GM23338 (cell line): ENCODE results near the gene DDX39A. TPM values are rescaled to one million over a fixed set of nuclear protein-coding genes. Genes with fewer than 3 reads are reported as not detected.
A peak's percentile ranks its signal among the peaks of the same experiment; 100 is the strongest.

Experiments
- ATAC-seq: fragments of 200-7000 bp; cut with Tn5 transposase; 3 replicates; pipeline ENCODE4 v1.9.1; 2020
- DNase-seq: peaks from one replicate; pipeline ENCODE4 v3.0.0-alpha.2; 2015; ENCODE audit warnings: low spot score
- H2AFZ ChIP-seq: fragments of 200-600 bp; sonication (generic); 2 replicates; pipeline ENCODE4 v1.8.0; 2016; ENCODE audit warnings: antibody characterized with exemption, mild to moderate bottlenecking, moderate library complexity
- H3F3A ChIP-seq: fragments of 200-600 bp; sonication (generic); replicated peaks from 2 replicates; pipeline ENCODE4 v1.8.0; 2017; ENCODE audit warnings: antibody characterized with exemption, mixed run types, low read depth
- H3K27ac ChIP-seq: fragments of 200-600 bp; sonication (generic); 2 replicates; pipeline ENCODE4 v1.6.1; 2016; ENCODE audit warnings: low read depth
- H3K27me3 ChIP-seq: fragments of 200-600 bp; sonication (generic); 2 replicates; pipeline ENCODE4 v1.8.0; 2016; ENCODE audit warnings: mild to moderate bottlenecking, mixed run types, moderate library complexity; ENCODE audit not compliant: insufficient read depth
- H3K36me3 ChIP-seq: fragments of 200-600 bp; sonication (generic); 2 replicates; pipeline ENCODE4 v1.8.0; 2016; ENCODE audit warnings: mild to moderate bottlenecking; ENCODE audit not compliant: insufficient read depth
- H3K4me1 ChIP-seq: fragments of 200-600 bp; sonication (generic); 2 replicates; pipeline ENCODE4 v1.8.0; 2016; ENCODE audit warnings: mild to moderate bottlenecking, moderate library complexity; ENCODE audit not compliant: insufficient read depth
- H3K4me2 ChIP-seq: fragments of 200-600 bp; sonication (generic); 2 replicates; pipeline ENCODE4 v1.7.1; 2017; ENCODE audit warnings: mixed run types
- H3K4me3 ChIP-seq: fragments of 200-600 bp; sonication (generic); 2 replicates; pipeline ENCODE4 v1.6.1; 2016; ENCODE audit warnings: mixed run types
- H3K79me2 ChIP-seq: fragments of 200-600 bp; sonication (generic); replicated peaks from 2 replicates; pipeline ENCODE4 v1.8.0; 2017; ENCODE audit warnings: mild to moderate bottlenecking; ENCODE audit not compliant: insufficient read depth
- H3K9me2 ChIP-seq: fragments of 200-600 bp; sonication (generic); 2 replicates; pipeline ENCODE4 v1.8.0; 2017; ENCODE audit not compliant: insufficient read depth
- H4K20me1 ChIP-seq: fragments of 200-600 bp; sonication (generic); replicated peaks from 2 replicates; pipeline ENCODE4 v1.8.0; 2017; ENCODE audit warnings: mild to moderate bottlenecking; ENCODE audit not compliant: insufficient read depth
- H3K27ac Mint-ChIP-seq: 2 replicates; pipeline ENCODE4 v1.8.0; 2020; ENCODE audit warnings: inconsistent platforms, mild to moderate bottlenecking, moderate library complexity, mixed read lengths
- H3K27me3 Mint-ChIP-seq: 3 replicates; pipeline ENCODE4 v1.8.0; 2022; ENCODE audit warnings: low read depth, mild to moderate bottlenecking, moderate library complexity, mixed read lengths, inconsistent platforms; ENCODE audit not compliant: insufficient read depth, poor library complexity
- H3K36me3 Mint-ChIP-seq: 3 replicates; pipeline ENCODE4 v1.8.0; 2021; ENCODE audit warnings: low read depth, mild to moderate bottlenecking, inconsistent platforms, moderate library complexity, mixed read lengths
- H3K4me1 Mint-ChIP-seq: 3 replicates; pipeline ENCODE4 v1.8.0; 2020; ENCODE audit warnings: mild to moderate bottlenecking, inconsistent platforms, mixed read lengths
- H3K4me3 Mint-ChIP-seq: 3 replicates; pipeline ENCODE4 v1.8.0; 2021; ENCODE audit warnings: moderate library complexity, mild to moderate bottlenecking, inconsistent platforms, mixed read lengths
- H3K9me3 Mint-ChIP-seq: 3 replicates; pipeline ENCODE4 v1.8.0; 2020; ENCODE audit warnings: moderate library complexity, mild to moderate bottlenecking, inconsistent platforms, mixed read lengths
- CREB1 ChIP-seq: fragments of 250-450 bp; sonication (Bioruptor Pico); IDR thresholded peaks from 2 replicates; pipeline ENCODE4 v1.5.0; 2020; ENCODE audit warnings: low read depth, mild to moderate bottlenecking, moderate library complexity
- EZH2 ChIP-seq: fragments of 200-600 bp; sonication (generic); IDR thresholded peaks from one replicate; pipeline ENCODE4 v1.8.0; 2017; ENCODE audit warnings: antibody characterized with exemption, mild to moderate bottlenecking, low read depth; ENCODE audit not compliant: unreplicated experiment
- EZH2phosphoT487 ChIP-seq: fragments of 200-600 bp; sonication (generic); IDR thresholded peaks from one replicate; pipeline ENCODE4 v1.8.1; 2018; ENCODE audit warnings: antibody characterized with exemption; ENCODE audit not compliant: unreplicated experiment
- JUNB ChIP-seq: IDR thresholded peaks from one replicate; pipeline ENCODE4 v1.6.1; 2016; ENCODE audit warnings: antibody characterized with exemption; ENCODE audit not compliant: unreplicated experiment
- NANOG ChIP-seq: IDR thresholded peaks from 2 replicates; pipeline ENCODE4 v1.6.1; 2016; ENCODE audit warnings: antibody characterized with exemption, borderline replicate concordance
- POLR2AphosphoS5 ChIP-seq: IDR thresholded peaks from 2 replicates; pipeline ENCODE4 v1.6.1; 2016; ENCODE audit warnings: antibody characterized with exemption, low read depth
- STAT1 ChIP-seq: IDR thresholded peaks from one replicate; pipeline ENCODE4 v1.6.1; 2016; ENCODE audit warnings: antibody characterized with exemption; ENCODE audit not compliant: unreplicated experiment
- ZNF114 ChIP-seq: fragments of 250-450 bp; sonication (Bioruptor Pico); IDR thresholded peaks from 2 replicates; pipeline ENCODE4 v1.5.0; 2020; ENCODE audit warnings: mild to moderate bottlenecking, moderate library complexity
- ZNF331 ChIP-seq: fragments of 250-450 bp; sonication (Bioruptor Pico); IDR thresholded peaks from 2 replicates; pipeline ENCODE4 v1.5.0; 2020; ENCODE audit warnings: low read depth, mild to moderate bottlenecking, moderate library complexity
- polyA plus RNA-seq: library from polyadenylated mRNA; unstranded; fragments of >200 nt; fragmentation: Nextera tagmentation; extraction: Ambion mirVana; gene quantifications from 2 replicates; pipeline ENCODE4 v1.2.1, GENCODE V29; 2016
- total RNA-seq: library from RNA; depleted of rRNA; stranded (reverse); fragments of >200 nt; shearing (Covaris generic); gene quantifications from 2 replicates; pipeline ENCODE4 v1.2.3, GENCODE V29; 2014
- TF ChIP-seq, protein P1 (sequence below), 2 experiments: fragments of 200-600 bp in 1 of 2; sonication (generic) in 1 of 2; conservative IDR thresholded peaks; 2 replicates each; pipeline versions ENCODE4 v1.5.1 to v1.6.1; 2016 to 2017; ENCODE audit warnings: antibody characterized with exemption in 2 of 2, low read depth in 2 of 2, mild to moderate bottlenecking in 2 of 2, moderate library complexity in 1 of 2
- TF ChIP-seq, protein P2 (sequence below): IDR thresholded peaks from 2 replicates; pipeline ENCODE4 v1.6.1; 2016; ENCODE audit warnings: antibody characterized with exemption
- TF ChIP-seq, protein P3 (sequence below): IDR thresholded peaks from one replicate; pipeline ENCODE4 v1.6.1; 2018; ENCODE audit warnings: antibody characterized with exemption; ENCODE audit not compliant: unreplicated experiment
- TF ChIP-seq, protein P4 (sequence below): fragments of 250-450 bp; sonication (Bioruptor Pico); IDR thresholded peaks from 2 replicates; pipeline ENCODE4 v1.5.0; 2020; ENCODE audit warnings: mild to moderate bottlenecking, moderate library complexity

Gene DDX39A
- total and polyA plus RNA-seq, 2 experiments from 2014 or later = 195 to 196 TPM

DNA sequence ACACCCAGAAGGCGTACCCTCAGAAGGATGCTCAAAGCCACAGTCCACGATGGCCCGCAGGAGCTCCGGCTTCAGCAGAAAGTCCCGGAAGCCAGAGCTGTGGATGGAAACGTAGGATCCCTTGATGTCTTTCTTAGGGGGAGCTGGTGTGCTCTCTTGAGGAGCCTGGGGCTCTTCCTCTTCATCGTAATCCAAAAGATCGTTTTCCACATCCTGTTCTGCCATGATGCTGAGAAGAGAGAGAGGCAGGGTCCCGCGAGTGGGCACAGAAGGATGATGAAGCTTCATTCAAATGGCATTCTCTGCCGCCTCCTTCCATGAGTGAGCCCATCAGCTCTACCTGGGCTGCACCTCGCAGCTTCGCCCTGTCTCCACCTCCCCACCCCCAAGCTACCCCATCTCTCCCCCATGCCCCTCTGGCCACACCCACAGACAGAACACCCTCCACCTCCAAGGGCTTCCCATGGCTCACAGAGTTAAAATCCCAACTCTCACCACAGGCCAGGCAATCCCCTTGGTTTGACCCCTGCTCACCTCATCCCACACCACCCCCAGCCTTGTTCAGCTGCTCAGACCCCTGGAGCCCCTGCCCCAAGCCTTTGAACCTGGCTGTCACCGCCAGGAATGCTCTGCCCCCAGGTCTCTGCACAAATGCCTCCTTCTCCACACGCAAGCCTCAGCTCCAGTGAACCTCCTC lies 6.0 kb downstream of the DDX39A start:
- H3F3A ChIP-seq = 0 out of 2 replicates have a peak, but pooled peaks cover 14% of the 10 kb centered on the region
- DNase-seq (no peak), ATAC-seq (no peak)
- Mint-ChIP-seq H3K9me3 (no peaks in the 10 kb centered on the region; the same call in 2 of the 3 replicates), H3K4me1 (peaks cover 29% of the 10 kb centered on the region), H3K27ac (peak overlapping the region; percentile 35; the same call in 1 of the 2 replicates), H3K4me3 (no peak overlapping the region; the same call in 2 of the 3 replicates), H3K36me3 (peaks cover 68% of the 10 kb centered on the region), H3K27me3 (peaks cover 3% of the 10 kb centered on the region)
- H3K27me3 ChIP-seq = no peaks in the 10 kb centered on the region
- peaks cover 56% of the 10 kb centered on the region for H4K20me1 ChIP-seq
- peak overlapping the region; percentile 39; the same call in 1 of the 2 replicates for H3K27ac ChIP-seq
- no peak overlapping the region for H3K4me3 ChIP-seq
- no peaks in the 10 kb centered on the region for H3K9me2 ChIP-seq
- H2AFZ ChIP-seq = no peak overlapping the region
- TF ChIP-seq CREB1 (CRISPR knock-in tag) (no peak), NANOG (no peak), ZNF331 (no peak), EZH2phosphoT487 (no peak), ZNF114 (no peak), JUNB (no peak), STAT1 (no peak), POLR2AphosphoS5 (no peak), EZH2 (no peak)
- TF ChIP-seq, protein P1, sequence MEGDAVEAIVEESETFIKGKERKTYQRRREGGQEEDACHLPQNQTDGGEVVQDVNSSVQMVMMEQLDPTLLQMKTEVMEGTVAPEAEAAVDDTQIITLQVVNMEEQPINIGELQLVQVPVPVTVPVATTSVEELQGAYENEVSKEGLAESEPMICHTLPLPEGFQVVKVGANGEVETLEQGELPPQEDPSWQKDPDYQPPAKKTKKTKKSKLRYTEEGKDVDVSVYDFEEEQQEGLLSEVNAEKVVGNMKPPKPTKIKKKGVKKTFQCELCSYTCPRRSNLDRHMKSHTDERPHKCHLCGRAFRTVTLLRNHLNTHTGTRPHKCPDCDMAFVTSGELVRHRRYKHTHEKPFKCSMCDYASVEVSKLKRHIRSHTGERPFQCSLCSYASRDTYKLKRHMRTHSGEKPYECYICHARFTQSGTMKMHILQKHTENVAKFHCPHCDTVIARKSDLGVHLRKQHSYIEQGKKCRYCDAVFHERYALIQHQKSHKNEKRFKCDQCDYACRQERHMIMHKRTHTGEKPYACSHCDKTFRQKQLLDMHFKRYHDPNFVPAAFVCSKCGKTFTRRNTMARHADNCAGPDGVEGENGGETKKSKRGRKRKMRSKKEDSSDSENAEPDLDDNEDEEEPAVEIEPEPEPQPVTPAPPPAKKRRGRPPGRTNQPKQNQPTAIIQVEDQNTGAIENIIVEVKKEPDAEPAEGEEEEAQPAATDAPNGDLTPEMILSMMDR (conservative IDR thresholded peaks at IDR 0.05; ENCODE audit: low read depth in 2 of 2) = no peak
- TF ChIP-seq, protein P2, sequence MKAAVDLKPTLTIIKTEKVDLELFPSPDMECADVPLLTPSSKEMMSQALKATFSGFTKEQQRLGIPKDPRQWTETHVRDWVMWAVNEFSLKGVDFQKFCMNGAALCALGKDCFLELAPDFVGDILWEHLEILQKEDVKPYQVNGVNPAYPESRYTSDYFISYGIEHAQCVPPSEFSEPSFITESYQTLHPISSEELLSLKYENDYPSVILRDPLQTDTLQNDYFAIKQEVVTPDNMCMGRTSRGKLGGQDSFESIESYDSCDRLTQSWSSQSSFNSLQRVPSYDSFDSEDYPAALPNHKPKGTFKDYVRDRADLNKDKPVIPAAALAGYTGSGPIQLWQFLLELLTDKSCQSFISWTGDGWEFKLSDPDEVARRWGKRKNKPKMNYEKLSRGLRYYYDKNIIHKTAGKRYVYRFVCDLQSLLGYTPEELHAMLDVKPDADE = no peak
- TF ChIP-seq, protein P3, sequence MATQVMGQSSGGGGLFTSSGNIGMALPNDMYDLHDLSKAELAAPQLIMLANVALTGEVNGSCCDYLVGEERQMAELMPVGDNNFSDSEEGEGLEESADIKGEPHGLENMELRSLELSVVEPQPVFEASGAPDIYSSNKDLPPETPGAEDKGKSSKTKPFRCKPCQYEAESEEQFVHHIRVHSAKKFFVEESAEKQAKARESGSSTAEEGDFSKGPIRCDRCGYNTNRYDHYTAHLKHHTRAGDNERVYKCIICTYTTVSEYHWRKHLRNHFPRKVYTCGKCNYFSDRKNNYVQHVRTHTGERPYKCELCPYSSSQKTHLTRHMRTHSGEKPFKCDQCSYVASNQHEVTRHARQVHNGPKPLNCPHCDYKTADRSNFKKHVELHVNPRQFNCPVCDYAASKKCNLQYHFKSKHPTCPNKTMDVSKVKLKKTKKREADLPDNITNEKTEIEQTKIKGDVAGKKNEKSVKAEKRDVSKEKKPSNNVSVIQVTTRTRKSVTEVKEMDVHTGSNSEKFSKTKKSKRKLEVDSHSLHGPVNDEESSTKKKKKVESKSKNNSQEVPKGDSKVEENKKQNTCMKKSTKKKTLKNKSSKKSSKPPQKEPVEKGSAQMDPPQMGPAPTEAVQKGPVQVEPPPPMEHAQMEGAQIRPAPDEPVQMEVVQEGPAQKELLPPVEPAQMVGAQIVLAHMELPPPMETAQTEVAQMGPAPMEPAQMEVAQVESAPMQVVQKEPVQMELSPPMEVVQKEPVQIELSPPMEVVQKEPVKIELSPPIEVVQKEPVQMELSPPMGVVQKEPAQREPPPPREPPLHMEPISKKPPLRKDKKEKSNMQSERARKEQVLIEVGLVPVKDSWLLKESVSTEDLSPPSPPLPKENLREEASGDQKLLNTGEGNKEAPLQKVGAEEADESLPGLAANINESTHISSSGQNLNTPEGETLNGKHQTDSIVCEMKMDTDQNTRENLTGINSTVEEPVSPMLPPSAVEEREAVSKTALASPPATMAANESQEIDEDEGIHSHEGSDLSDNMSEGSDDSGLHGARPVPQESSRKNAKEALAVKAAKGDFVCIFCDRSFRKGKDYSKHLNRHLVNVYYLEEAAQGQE = no peak
- TF ChIP-seq, protein P4, sequence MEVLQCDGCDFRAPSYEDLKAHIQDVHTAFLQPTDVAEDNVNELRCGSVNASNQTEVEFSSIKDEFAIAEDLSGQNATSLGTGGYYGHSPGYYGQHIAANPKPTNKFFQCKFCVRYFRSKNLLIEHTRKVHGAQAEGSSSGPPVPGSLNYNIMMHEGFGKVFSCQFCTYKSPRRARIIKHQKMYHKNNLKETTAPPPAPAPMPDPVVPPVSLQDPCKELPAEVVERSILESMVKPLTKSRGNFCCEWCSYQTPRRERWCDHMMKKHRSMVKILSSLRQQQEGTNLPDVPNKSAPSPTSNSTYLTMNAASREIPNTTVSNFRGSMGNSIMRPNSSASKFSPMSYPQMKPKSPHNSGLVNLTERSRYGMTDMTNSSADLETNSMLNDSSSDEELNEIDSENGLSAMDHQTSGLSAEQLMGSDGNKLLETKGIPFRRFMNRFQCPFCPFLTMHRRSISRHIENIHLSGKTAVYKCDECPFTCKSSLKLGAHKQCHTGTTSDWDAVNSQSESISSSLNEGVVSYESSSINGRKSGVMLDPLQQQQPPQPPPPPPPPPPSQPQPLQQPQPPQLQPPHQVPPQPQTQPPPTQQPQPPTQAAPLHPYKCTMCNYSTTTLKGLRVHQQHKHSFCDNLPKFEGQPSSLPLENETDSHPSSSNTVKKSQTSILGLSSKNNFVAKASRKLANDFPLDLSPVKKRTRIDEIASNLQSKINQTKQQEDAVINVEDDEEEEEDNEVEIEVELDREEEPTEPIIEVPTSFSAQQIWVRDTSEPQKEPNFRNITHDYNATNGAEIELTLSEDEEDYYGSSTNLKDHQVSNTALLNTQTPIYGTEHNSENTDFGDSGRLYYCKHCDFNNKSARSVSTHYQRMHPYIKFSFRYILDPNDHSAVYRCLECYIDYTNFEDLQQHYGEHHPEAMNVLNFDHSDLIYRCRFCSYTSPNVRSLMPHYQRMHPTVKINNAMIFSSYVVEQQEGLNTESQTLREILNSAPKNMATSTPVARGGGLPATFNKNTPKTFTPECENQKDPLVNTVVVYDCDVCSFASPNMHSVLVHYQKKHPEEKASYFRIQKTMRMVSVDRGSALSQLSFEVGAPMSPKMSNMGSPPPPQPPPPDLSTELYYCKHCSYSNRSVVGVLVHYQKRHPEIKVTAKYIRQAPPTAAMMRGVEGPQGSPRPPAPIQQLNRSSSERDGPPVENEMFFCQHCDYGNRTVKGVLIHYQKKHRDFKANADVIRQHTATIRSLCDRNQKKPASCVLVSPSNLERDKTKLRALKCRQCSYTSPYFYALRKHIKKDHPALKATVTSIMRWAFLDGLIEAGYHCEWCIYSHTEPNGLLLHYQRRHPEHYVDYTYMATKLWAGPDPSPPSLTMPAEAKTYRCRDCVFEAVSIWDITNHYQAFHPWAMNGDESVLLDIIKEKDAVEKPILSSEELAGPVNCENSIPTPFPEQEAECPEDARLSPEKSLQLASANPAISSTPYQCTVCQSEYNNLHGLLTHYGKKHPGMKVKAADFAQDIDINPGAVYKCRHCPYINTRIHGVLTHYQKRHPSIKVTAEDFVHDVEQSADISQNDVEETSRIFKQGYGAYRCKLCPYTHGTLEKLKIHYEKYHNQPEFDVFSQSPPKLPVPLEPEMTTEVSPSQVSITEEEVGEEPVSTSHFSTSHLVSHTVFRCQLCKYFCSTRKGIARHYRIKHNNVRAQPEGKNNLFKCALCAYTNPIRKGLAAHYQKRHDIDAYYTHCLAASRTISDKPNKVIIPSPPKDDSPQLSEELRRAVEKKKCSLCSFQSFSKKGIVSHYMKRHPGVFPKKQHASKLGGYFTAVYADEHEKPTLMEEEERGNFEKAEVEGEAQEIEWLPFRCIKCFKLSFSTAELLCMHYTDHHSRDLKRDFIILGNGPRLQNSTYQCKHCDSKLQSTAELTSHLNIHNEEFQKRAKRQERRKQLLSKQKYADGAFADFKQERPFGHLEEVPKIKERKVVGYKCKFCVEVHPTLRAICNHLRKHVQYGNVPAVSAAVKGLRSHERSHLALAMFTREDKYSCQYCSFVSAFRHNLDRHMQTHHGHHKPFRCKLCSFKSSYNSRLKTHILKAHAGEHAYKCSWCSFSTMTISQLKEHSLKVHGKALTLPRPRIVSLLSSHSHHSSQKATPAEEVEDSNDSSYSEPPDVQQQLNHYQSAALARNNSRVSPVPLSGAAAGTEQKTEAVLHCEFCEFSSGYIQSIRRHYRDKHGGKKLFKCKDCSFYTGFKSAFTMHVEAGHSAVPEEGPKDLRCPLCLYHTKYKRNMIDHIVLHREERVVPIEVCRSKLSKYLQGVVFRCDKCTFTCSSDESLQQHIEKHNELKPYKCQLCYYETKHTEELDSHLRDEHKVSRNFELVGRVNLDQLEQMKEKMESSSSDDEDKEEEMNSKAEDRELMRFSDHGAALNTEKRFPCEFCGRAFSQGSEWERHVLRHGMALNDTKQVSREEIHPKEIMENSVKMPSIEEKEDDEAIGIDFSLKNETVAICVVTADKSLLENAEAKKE (CRISPR knock-in tag) = no peak
- H3K79me2 ChIP-seq = peaks cover 67% of the 10 kb centered on the region
- H3K36me3 ChIP-seq = peaks cover 25% of the 10 kb centered on the region
- peaks cover 15% of the 10 kb centered on the region for H3K4me1 ChIP-seq
- no peak overlapping the region for H3K4me2 ChIP-seq
